GM21526 (cell line): ENCODE measurements around the gene FAM47C.
"Not testable (repeated sequence)": the region's sequence is repeated elsewhere in the genome, so short reads cannot be mapped to it uniquely, and the experiment has no call there.

Experiments
- ATAC-seq: cut with Tn5 transposase; IDR thresholded peaks from one replicate; pipeline ENCODE4 v1.9.1; 2021; ENCODE audit warnings: moderate library complexity; ENCODE audit not compliant: unreplicated experiment, low FRiP score

The FAM47C gene

DNA sequence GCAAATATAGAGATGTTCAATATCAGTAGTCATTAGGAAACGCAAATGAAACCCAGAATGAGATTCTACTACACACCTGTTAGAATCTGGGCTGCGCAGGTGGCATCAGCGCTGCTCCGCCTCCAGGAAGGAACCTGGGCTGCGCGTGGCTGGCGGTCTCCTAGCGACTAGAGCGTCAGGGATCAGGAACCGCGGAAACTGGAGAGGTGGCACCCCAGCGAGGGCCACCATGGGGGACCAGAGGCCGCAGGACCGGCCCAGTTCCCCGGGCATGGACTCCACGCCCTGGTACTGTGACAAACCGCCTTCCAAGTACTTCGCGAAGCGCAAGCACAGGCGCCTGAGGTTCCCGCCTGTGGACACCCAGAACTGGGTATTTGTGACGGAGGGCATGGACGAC lies at the start of gene FAM47C:
FAM47C (plus strand) TSS at position 185 of the 400 bp plus-strand sequence; CDS start at position 230, 45 bp downstream.
- not testable (repeated sequence) for ATAC-seq

DNA sequence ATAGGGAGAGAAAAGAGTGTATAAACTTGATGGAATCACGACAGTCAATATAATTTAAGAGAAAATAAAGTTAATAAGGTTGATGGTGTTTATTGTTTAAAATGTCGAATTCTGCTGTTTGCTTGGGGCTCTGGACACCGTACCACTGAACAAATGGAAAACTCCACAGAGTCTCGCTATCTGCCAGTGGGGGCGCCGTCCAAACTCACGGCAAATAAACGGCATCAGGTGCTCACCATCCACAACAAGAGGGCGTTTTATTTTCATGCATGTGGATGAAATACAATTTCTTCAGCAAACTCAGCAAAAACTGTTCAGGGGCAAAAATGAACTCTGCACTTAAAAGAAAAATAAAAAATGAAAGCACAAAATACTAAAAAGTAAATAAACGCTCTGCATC lies 46.6 kb upstream of the FAM47C start:
- ATAC-seq: no peak

DNA sequence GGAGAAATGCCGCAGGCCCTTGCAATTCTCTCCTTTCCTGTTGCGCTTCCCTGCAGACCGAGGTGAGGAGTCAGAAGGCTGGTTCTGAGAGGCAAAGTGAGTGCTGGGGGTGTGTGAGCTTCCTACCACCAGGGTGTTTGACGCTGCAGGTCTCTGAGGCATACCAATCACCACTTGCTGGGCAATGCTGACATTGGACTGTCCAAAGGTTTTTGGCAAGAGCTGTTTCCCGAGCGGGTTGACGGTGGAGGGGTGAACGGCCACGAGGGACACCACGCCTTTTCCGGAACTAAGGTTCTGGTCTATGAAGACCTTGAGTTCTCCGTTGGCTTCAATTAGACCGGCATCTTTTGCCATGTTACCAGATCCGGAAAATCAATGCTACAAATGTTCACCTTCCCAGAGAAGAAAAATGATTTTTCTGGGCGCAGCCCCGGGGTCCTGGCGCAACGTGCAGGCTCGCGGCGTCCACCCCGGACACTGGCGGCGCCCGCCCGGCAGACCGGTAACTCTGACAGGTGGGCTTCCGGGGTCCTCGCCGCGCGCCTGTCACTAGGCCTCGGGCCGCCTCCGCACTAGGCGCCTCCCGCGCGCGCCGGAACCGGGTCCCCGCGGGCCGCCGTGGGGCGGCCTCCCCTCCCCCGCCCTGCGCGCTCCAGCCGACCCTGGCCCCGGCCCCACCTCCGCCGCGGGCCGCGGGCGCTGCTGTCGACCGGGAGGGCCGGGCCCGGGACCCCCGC lies 44.9 kb upstream of the FAM47C start:
- ATAC-seq: no peak

DNA sequence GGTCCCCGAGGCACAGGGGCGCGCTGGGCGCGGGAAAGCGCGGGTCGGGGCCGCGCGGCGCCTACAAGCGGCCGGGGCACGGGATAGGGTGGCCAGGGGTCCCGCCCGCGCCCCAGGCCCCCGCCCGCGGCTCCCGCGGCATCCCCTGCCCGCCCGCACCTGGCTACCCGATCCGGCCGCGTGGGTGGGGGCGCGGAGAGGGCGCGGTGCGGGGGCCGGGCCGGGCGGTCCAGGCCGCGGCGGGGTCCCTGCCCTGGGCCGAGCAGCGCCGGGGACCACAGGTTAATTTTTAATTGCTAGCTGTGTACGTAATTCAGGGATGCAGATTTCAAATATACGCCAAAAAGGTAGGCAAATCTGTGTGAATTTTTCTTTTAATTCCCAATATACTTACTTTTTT lies 44.3 kb upstream of the FAM47C start:
- ATAC-seq: no peak

DNA sequence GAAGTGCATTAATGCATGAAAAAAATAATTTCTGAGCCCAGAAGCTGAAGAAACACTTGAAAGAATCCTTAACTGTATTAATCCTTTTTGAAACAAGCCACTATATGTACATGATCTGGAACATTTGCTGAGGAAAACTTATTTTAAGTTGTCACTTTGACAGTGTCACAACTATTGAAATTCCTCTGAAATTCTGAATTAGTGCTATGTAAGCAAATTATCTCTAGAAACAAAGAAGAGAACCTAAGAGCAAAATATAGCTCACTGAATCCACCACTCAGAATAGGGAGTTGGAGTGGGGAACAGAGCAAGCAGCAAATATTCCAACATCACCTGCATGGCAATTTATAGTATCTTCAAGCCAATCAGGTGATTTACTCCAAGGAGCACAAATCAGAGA lies 34.6 kb upstream of the FAM47C start:
- ATAC-seq: no peak

DNA sequence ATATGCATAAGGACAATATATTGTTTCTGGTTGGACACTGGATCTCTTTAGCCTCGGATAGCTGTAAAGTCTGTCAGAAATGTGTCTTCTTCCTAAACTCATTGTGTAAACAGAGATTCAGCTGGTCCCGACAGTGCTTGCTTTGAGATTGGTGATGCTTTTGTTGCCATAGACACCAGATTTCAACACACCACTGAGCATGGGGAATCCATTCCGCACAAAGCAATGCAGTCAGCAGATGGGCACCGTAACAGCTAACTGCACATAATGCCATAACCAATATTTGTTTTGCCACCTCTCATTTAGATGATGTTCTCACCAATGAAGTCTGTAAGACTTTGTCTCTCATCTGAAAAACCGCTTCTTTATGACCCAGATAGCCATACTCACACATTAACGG lies 33.3 kb upstream of the FAM47C start:
- no peak for ATAC-seq

DNA sequence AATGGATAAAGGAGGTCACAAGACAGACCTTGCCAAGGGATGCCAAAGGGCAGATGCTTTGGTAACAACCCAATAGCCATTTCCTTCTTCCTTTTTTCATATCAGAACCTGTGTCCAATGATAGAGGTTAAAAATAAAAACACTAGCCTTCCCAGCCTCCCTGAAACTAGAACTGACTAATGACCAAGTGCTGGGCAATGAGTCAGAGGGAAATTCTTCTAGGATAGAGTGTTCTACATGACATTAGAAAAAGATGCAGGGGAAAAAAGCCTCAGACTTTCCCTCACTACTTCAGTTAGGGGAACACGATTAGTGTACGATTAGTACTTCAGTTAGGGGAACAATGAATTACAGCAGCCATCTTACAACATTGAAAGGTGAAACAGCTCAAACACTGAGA lies 29.3 kb upstream of the FAM47C start:
- no peak for ATAC-seq

DNA sequence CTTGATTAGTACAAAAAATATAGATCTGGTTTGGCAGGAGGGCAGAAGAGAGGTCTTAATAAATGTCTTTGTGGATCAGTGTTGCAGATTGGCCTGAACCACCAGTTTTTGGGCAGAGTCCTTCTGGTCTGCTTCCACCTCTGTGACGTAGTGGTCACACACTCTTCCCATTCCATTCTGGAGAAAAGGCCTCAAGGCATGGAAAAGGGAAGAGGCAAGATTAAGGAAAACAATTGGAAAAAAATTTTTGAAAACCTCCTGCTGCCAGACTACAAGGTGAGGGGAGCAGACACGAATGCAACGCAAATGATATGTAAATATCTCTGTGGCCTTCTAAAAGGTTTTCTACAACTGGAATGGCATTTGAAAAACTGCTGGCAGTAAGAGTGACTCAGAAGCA lies 24.3 kb upstream of the FAM47C start:
- no peak for ATAC-seq

DNA sequence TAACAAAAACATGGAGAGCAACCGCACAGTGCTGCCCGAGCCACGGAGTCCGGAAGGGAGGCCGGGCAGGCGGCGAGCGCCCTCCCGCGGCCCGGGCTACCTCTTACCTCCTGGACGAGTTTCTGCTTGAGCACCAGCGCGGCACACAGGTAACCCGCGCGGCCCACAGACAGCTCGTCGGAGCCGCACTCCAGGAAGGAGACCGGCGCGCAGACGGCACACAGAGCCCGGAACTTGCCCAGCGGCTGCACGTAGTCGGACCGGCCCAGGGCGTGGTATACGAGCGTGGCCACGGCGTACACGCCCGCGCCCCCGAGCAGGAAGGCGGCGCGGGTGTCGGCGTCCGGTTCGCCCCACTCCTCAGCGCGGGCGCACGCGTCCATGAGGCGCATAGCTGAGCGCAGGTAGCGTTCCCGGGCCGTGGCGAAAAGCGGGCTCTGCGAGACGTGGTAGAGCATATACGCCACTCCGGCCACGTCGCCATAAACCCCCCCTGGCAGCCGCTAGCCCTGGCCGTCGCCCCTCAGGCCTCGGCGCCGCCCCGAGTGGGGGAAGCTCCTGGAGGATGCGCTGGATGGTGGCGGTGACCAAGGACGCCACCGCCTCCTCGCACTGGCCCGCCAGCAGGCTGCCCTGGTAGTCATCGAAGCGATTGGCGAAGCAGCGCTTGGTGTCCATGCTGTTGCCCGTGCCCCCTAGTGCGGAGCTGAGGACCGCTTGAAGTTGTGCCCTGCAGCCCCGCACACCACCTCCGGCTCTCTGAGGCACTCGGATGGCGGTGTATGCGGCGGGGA lies 22.6 kb upstream of the FAM47C start:
- not testable (repeated sequence) for ATAC-seq

DNA sequence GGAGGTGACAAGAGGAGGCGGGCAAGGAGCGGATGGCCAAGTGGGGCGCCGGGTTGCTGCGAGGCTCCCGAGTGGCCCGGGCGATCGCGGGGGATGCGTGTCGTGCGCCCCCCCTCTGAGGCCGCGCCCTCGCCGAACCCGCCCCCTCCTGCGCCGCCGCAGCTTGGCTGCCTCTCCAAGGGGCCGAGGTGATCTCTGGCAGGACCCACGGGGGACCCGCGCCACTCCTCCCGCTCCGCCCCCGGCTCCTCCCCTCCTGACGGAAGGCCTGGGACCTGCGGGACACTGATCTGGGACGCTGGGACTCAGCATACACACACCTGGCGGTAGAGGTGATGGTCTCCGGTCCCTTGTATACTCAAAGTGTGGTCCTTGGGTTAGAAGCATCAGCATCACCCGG lies 21.9 kb upstream of the FAM47C start:
- ATAC-seq: no peak

DNA sequence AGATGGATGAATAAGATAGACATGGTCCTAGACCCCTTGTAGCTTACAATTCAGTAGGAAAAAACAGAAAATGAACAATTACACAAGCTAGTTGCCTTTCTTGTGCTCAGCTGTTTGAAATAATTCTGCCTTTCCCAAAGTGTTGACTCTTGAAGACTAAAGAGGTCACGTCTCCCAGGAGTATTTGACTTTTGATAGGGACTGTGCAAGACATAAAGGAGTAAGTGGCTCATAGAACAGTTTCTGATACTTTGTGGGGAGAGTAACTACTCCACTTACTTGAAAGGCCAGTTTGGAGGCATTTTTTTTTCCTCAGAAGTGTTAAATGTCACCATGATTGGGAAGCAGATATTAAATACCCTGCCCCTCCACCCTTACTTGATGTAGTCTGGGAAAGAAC lies 21.0 kb upstream of the FAM47C start:
- ATAC-seq: not testable (repeated sequence)

DNA sequence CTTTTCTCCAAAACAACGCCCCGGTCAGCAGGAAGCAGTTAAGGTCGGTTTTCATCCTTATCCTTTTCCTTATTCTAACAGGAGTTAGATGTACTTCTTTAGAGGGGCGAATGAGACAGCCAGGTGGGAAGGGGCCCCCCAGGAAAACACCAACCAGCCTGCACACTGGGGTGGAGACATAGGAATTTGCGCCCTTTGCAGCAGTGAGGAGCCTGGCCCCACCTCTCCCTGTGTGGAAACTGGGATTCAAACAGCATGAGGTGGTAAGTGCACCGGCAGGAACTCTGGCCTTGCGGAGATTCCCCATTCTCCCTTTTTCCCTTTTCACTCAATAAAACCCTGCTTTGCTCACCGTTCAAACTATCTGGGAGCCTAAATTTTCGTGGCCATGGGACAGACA lies 8.0 kb upstream of the FAM47C start:
- no peak for ATAC-seq

DNA sequence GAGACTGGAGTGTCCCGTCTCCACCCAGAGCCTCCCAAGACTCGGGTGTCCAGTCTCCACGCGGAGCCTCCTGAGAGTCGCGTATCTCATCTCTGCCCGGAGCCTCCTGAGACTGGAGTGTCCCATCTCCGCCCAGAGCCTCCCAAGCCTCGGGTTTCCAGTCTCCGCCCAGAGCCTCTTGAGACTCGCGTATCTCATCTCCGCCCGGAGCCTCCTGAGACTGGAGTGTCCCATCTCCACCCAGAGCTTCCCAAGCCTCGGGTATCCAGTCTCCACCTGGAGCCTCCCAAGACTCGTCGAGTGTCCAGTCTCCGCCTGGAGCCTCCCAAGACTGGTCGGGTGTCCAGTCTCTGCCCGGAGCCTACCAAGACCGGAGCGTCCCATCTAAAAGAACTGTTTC lies 2.3 kb downstream of the FAM47C start:
- ATAC-seq: no peak

DNA sequence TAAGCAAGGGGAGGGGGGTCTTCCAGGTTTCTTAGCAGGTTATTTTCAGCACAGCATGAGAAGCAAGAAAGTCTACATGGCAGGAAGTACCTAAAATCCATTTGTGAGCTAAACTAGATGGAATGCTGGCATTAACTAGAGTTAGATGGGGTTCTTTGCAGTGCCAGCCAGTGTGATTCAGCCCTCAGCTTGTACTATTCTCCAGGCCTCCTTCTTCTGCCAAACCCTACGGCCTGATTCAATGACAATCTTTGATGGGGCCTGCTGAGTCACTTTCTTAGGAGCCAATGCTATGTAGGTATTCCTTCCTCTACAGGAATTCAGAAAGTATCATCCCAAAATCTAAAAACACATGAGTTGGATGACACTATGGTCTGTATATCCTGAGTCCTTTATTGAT lies 26.1 kb downstream of the FAM47C start:
- not testable (repeated sequence) for ATAC-seq

DNA sequence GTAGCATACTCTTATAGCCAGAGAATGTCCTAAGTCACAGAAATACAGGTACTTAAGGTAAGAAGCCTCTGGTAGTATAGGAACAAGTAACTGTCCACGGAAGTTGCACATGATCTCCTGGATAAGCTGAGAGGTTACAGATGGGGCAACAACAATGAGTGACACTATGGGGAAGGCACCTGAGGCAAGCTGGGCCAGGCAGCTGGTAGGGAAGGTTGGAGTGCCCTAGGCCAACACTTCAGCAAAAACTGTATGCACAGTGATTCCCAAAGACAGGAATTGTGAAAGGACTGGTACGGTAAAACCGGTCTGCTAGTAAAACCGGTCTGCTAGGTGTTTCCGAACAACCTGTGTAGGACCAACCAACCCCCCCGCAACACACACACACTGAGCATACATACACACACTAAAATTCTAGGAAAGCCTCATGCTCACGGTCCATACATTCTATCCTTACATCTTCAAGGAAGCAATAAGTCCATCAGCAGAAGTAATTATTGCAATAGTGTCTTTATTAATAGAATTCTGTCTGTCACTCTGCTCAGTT lies 28.6 kb downstream of the FAM47C start:
- not testable (repeated sequence) for ATAC-seq

DNA sequence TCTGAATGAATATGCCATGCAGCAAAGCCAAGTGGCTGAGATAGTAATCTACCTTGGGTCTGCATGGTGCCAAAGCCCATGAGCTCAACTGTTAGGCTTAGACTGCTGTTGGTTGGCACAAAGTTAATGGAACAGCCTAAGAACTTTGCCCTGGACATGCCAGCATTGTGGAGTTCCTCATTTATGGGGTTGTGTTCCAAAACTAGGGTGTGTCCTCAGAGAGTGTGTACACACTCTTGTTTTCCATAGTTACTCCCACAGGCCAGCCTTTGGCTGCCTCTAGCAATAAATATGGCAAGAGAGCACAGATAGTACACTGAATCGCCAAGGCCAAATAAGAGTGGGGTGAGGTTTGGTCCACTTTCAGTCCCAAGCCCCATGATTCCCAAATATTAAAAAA lies 30.6 kb downstream of the FAM47C start:
- not testable (repeated sequence) for ATAC-seq

DNA sequence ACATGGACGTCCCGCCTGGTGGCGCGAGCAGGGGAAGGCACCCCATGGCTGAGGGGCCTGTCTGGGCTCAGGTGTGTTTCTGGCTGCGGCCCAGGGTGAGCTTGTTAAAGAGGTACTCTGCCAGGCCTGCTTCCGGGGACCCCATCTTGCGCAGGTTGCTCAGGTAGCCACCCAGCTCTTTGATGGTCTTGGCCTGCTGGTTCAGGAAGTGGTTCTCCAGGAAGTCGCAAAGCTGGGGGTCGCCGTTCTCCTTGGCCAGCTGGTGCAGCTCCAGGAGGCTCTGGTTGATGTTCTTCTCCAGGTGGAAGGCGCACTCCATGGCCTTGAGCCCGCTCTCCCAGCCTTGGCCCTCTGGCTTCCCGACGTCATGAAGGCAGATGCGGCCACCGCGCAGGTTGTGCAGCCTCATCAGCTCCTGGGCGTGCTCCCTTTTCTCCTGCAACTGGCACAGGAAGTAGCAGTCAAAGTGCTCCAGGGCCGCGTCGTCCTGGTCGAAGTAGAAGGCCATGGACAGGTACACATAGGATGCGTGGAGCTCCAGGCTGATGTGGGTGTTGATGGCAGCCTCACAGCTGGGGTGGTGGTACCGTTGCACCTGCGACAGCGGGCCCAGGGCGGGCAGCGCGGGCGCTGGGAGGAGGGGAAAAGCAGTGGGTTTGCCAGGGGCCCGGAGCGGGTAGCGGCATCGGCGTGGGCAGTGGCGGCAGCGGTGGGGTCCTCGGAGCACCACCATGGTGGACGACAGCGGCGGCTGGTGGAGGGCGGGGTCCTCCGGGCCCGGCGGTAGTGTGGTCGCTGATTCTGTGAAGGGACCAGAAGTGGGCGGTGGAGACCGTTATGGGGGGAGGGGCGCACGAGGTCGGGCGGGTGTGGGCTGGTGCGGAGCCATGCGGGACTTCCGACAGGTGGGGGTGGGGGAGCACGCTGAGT lies 35.1 kb downstream of the FAM47C start:
- ATAC-seq: not testable (repeated sequence)

DNA sequence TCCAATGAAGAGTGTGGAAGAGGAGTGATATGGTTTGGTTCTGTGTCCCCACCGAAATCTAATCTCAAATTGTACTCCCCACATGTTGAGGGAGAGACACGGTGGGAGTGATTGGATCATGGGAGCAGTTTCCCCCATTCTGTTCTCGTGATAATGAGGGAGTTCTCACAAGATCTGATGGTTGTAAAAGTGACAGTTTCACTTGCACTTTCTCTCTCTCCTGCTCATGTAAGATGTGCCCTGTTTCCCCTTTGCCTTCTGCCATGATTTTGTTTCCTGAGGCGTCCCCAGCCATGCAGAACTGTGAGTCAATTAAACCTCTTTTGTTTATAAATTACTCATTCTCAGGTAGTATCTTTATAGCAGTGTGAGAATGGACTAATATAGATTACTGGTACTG lies 39.6 kb downstream of the FAM47C start:
- no peak for ATAC-seq

DNA sequence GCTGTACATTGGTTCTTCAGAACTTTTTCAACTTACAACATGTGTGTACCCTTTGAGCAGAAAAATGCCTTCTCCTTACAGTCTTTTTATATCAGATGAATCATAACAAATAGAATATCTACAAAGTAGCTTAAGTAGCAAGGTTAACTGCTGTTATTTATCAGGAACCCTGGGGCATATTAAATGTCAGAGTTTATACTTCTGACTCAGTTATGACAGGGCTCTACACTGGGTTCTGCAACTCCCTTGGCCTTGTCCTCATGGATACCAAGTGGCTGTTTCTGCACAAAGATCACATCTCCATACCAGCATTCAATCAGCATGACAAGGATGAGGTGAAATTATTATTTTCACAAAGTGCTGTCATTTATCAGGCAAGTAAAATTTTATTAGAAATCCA lies 49.4 kb downstream of the FAM47C start:
- ATAC-seq: not testable (repeated sequence)

DNA sequence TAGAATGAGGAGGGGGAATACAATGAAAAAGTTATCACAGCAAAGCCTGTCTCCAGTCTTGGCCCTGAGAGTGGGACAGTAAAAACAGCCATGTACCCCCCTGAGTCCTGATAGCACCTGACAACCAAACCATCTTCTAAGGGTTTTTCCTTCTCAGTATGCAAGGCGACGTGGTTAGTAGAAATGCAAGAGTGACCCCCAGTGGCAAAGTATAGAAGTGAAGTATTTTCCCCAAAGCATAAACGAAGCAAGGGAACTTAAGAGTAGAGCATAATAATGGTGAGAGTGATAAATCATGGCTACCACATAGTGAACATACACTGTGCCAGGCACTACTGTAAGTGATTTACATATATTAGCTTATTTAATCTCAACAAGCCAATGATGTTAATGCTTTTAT lies 52.8 kb downstream of the FAM47C start:
- no peak for ATAC-seq
